GM12873 (cell line): ENCODE results near the gene CD9.

ENCODE experiments used
- CTCF ChIP-seq: IDR thresholded peaks from 2 replicates; pipeline ENCODE4 v1.5.1; 2012; ENCODE audit warnings: low read depth, mild to moderate bottlenecking, moderate library complexity, low read length, control low read depth; ENCODE audit not compliant: insufficient read depth; ENCODE audit errors: missing control alignments

Gene CD9

GRCh38 chr12:6163416-6164060, 36.7 kb upstream of the CD9 start:
- TF ChIP-seq CTCF = no peak

GRCh38 chr12:6165395-6165794, 34.8 kb upstream of the CD9 start:
- no peak for TF ChIP-seq CTCF

- TF ChIP-seq CTCF = no peak
These were observed 33.4 kb upstream of the CD9 start for GRCh38 chr12:6166808-6167207.

GRCh38 chr12:6167327-6168280, 32.6 kb upstream of the CD9 start:
- no peak for TF ChIP-seq CTCF

- TF ChIP-seq CTCF = no peak
These were observed 28.7 kb upstream of the CD9 start for GRCh38 chr12:6171409-6172015.

GRCh38 chr12:6172086-6172485, 28.1 kb upstream of the CD9 start:
- TF ChIP-seq CTCF = no peak

GRCh38 chr12:6172862-6173261, 27.3 kb upstream of the CD9 start:
- TF ChIP-seq CTCF = no peak
